Caco-2 (cell line): ENCODE results near the gene CDH12. TPM values are rescaled to one million over a fixed set of nuclear protein-coding genes. Genes with fewer than 3 reads are reported as not detected.

ENCODE experiments used
- BruUV-seq: library from RNA; stranded (reverse); fragments of 400-500 nt; replicated peaks from 2 replicates; lab custom pipeline; 2021; lab: Mats Ljungman, UMichigan
- CTCF ChIA-PET: fragments of 300-600 bp; sonication (Branson Sonifier 250); formaldehyde crosslinking; loops from one replicate; lab custom pipeline; 2022; ENCODE audit warnings: antibody characterized with exemption; lab: Charles Lee
- POLR2A ChIA-PET: fragments of 300-600 bp; sonication (Branson Sonifier 250); formaldehyde crosslinking; loops from one replicate; lab custom pipeline; 2022; ENCODE audit warnings: antibody characterized with exemption; lab: Charles Lee
- DNase-seq, 2 experiments: peaks; one replicate each; pipeline versions ENCODE4 v3.0.0 to v3.0.0-alpha.2; 2020 to 2022
- H3K27me3 ChIP-seq: replicated peaks from 2 replicates; pipeline ENCODE4 v1.6.0; 2011; ENCODE audit warnings: low read length; ENCODE audit not compliant: control insufficient read depth, insufficient read depth
- H3K36me3 ChIP-seq: 2 replicates; pipeline ENCODE4 v1.5.1; 2011; ENCODE audit warnings: low read length; ENCODE audit not compliant: control insufficient read depth, insufficient read depth
- H3K4me1 ChIP-seq: fragments of 250-450 bp; sonication (Bioruptor Pico); 2 replicates; pipeline ENCODE4 v1.5.1; 2020; ENCODE audit warnings: mild to moderate bottlenecking
- H3K4me3 ChIP-seq: 2 replicates; pipeline ENCODE4 v1.5.1; 2011; ENCODE audit warnings: low read depth, mild to moderate bottlenecking, control low read depth, low read length
- H3K9me3 ChIP-seq: fragments of 250-450 bp; sonication (Bioruptor Pico); 2 replicates; pipeline ENCODE4 v1.5.1; 2020; ENCODE audit warnings: mild to moderate bottlenecking, moderate library complexity
- H3K27ac Mint-ChIP-seq: one replicate; pipeline ENCODE4 v1.8.0; 2022; ENCODE audit warnings: mixed read lengths; ENCODE audit not compliant: unreplicated experiment
- H3K27me3 Mint-ChIP-seq: one replicate; pipeline ENCODE4 v1.8.0; 2022; ENCODE audit warnings: mixed read lengths; ENCODE audit not compliant: insufficient read depth, unreplicated experiment
- H3K36me3 Mint-ChIP-seq: one replicate; pipeline ENCODE4 v1.8.0; 2022; ENCODE audit warnings: mild to moderate bottlenecking, mixed read lengths; ENCODE audit not compliant: insufficient read depth, unreplicated experiment
- H3K4me1 Mint-ChIP-seq: one replicate; pipeline ENCODE4 v1.8.0; 2022; ENCODE audit warnings: low read depth, mixed read lengths; ENCODE audit not compliant: unreplicated experiment
- H3K4me3 Mint-ChIP-seq: one replicate; pipeline ENCODE4 v1.8.0; 2022; ENCODE audit warnings: mild to moderate bottlenecking, moderate library complexity, mixed read lengths; ENCODE audit not compliant: unreplicated experiment
- H3K9me3 Mint-ChIP-seq: one replicate; pipeline ENCODE4 v1.8.0; 2022; ENCODE audit warnings: mixed read lengths; ENCODE audit not compliant: unreplicated experiment
- intact Hi-C: fragments of 100-400 bp; cut with micrococcal nuclease; formaldehyde crosslinking; loops from one replicate; pipeline ENCODE4 v1.10.0; 2022; ENCODE audit not compliant: unreplicated experiment
- total RNA-seq: library from RNA; stranded (reverse); gene quantifications from 2 replicates; pipeline ENCODE4 v1.2.3, GENCODE V29; 2022
- TF ChIP-seq, protein P1 (sequence below), 2 experiments: fragments of 200-600 bp in 1 of 2; IDR thresholded peaks; 1 replicate in 1 of 2; 2 replicates in 1 of 2; pipeline versions ENCODE4 v1.5.1 to v1.8.0; 2011 to 2022; ENCODE audit warnings: antibody characterized with exemption in 1 of 2, control low read depth in 1 of 2, inconsistent platforms in 1 of 2, low read depth in 1 of 2, low read length in 1 of 2, mild to moderate bottlenecking in 1 of 2, moderate library complexity in 1 of 2; ENCODE audit not compliant: insufficient read depth in 1 of 2, severe bottlenecking in 1 of 2, unreplicated experiment in 1 of 2

CDH12 gene
- total RNA-seq, 1 experiment from 2014 or later, result not detected

DNA sequence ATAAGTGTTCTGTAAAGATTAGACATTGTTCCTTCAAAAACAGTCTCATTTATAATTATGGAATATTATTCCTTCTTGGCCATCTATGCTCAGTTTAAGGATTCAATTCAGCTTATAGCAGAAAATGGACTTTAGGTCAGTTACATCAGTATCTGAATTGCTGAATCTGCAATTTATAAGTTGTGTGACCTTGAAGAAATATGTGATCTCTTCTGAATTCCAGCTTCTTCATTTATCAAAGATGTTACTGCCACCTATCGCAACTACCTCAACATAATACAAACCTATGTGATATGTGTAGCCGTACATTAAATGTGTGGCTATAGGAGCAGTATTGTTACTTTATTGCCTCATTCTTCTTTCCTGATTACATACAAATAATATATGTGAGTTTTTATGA is 118.2 kb downstream of the CDH12 start:
- no TSS peak for BruUV-seq
- no peak overlapping the region for H3K4me3 Mint-ChIP-seq
- CTCF ChIA-PET, result no interaction called here

DNA sequence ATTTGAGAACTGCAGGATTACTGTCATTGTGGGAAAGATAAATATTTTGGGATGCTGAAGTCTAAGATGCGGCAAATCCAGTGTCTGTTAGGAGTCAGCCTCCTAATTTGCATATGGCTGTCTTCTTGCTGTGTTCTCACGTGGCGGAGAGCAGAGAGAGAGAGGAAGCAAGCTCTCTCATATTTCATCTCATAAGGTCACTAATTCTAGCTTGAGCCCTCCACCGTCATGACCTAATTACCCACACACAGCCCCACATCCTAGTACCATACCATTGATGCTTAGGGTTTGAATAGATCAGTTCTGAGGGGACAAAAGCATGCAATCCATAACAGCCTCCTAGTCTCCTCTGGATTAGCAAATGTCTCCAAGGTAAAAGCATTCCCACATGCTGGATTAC is 124.5 kb downstream of the CDH12 start:
- intact Hi-C loops, result no loop called here
- H3K27me3 Mint-ChIP-seq, result peaks cover 3% of the 10 kb centered on the region
- no peaks in the 10 kb centered on the region for H3K36me3 Mint-ChIP-seq
- no peak overlapping the region for H3K4me3 Mint-ChIP-seq
- no peaks in the 10 kb centered on the region for H3K4me1 Mint-ChIP-seq
- ChIA-PET POLR2A (no interaction called here), CTCF (no interaction called here)
- DNase-seq, result no peak
- Histone ChIP-seq H3K27me3 (no peaks in the 10 kb centered on the region), H3K4me3 (no peak overlapping the region), H3K36me3 (no peaks in the 10 kb centered on the region), H3K4me1 (no peaks in the 10 kb centered on the region), H3K9me3 (no peaks in the 10 kb centered on the region)
- TF ChIP-seq, protein P1, sequence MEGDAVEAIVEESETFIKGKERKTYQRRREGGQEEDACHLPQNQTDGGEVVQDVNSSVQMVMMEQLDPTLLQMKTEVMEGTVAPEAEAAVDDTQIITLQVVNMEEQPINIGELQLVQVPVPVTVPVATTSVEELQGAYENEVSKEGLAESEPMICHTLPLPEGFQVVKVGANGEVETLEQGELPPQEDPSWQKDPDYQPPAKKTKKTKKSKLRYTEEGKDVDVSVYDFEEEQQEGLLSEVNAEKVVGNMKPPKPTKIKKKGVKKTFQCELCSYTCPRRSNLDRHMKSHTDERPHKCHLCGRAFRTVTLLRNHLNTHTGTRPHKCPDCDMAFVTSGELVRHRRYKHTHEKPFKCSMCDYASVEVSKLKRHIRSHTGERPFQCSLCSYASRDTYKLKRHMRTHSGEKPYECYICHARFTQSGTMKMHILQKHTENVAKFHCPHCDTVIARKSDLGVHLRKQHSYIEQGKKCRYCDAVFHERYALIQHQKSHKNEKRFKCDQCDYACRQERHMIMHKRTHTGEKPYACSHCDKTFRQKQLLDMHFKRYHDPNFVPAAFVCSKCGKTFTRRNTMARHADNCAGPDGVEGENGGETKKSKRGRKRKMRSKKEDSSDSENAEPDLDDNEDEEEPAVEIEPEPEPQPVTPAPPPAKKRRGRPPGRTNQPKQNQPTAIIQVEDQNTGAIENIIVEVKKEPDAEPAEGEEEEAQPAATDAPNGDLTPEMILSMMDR (IDR thresholded peaks at IDR 0.05; ENCODE audit: insufficient read depth in 1 of 2, low read depth in 1 of 2, low read length in 1 of 2, severe bottlenecking in 1 of 2, unreplicated experiment in 1 of 2), result no peak
- BruUV-seq, result no TSS peak
- no peak overlapping the region for H3K27ac Mint-ChIP-seq
- no peaks in the 10 kb centered on the region for H3K9me3 Mint-ChIP-seq

More for the DNA sequence above, 118.2 kb downstream of the CDH12 start:
- no peaks in the 10 kb centered on the region for H3K9me3 ChIP-seq
- intact Hi-C loops, result no loop called here
- H3K4me3 ChIP-seq, result no peak overlapping the region
- no peaks in the 10 kb centered on the region for H3K36me3 ChIP-seq
- H3K4me1 ChIP-seq, result no peaks in the 10 kb centered on the region
- H3K27me3 ChIP-seq, result no peaks in the 10 kb centered on the region
- Mint-ChIP-seq H3K27ac (no peak overlapping the region), H3K4me1 (no peaks in the 10 kb centered on the region), H3K27me3 (peaks cover 3% of the 10 kb centered on the region), H3K9me3 (no peaks in the 10 kb centered on the region), H3K36me3 (no peaks in the 10 kb centered on the region)
- DNase-seq, result no peak
- TF ChIP-seq, protein P1 (IDR thresholded peaks at IDR 0.05; ENCODE audit: insufficient read depth in 1 of 2, low read depth in 1 of 2, low read length in 1 of 2, severe bottlenecking in 1 of 2, unreplicated experiment in 1 of 2), result no peak
- POLR2A ChIA-PET, result no interaction called here

- H3K9me3 Mint-ChIP-seq, result peaks cover 20% of the 10 kb centered on the region
Measured at GRCh38 chr5:22722491-22722890, 130.7 kb downstream of the CDH12 start.

More at GRCh38 chr5:22722491-22722890, 130.7 kb downstream of the CDH12 start:
- no peaks in the 10 kb centered on the region for H3K4me1 Mint-ChIP-seq
- intact Hi-C loops, result no loop called here
- Histone ChIP-seq H3K4me1 (no peaks in the 10 kb centered on the region), H3K9me3 (no peaks in the 10 kb centered on the region), H3K36me3 (no peaks in the 10 kb centered on the region), H3K4me3 (no peak overlapping the region), H3K27me3 (no peaks in the 10 kb centered on the region)
- no TSS peak for BruUV-seq
- H3K27me3 Mint-ChIP-seq, result no peaks in the 10 kb centered on the region
- no peak overlapping the region for H3K27ac Mint-ChIP-seq
- TF ChIP-seq, protein P1 (IDR thresholded peaks at IDR 0.05; ENCODE audit: insufficient read depth in 1 of 2, low read depth in 1 of 2, low read length in 1 of 2, severe bottlenecking in 1 of 2, unreplicated experiment in 1 of 2), result no peak
- no peak for DNase-seq
- no peaks in the 10 kb centered on the region for H3K36me3 Mint-ChIP-seq
- H3K4me3 Mint-ChIP-seq, result no peak overlapping the region
- CTCF ChIA-PET, result no interaction called here
- POLR2A ChIA-PET, result no interaction called here
